NCI-H2081 (cell line): ENCODE results near the gene ZNF532.
A peak's percentile ranks its signal among the peaks of the same experiment; 100 is the strongest.
"Not testable (repeated sequence)": the region's sequence is repeated elsewhere in the genome, so short reads cannot be mapped to it uniquely, and the experiment has no call there.

ENCODE experiments used
- DNase-seq, 2 experiments: peaks; one replicate each; lab custom pipeline; 2025; lab: John Stamatoyannopoulos, UW

ZNF532 gene

DNA sequence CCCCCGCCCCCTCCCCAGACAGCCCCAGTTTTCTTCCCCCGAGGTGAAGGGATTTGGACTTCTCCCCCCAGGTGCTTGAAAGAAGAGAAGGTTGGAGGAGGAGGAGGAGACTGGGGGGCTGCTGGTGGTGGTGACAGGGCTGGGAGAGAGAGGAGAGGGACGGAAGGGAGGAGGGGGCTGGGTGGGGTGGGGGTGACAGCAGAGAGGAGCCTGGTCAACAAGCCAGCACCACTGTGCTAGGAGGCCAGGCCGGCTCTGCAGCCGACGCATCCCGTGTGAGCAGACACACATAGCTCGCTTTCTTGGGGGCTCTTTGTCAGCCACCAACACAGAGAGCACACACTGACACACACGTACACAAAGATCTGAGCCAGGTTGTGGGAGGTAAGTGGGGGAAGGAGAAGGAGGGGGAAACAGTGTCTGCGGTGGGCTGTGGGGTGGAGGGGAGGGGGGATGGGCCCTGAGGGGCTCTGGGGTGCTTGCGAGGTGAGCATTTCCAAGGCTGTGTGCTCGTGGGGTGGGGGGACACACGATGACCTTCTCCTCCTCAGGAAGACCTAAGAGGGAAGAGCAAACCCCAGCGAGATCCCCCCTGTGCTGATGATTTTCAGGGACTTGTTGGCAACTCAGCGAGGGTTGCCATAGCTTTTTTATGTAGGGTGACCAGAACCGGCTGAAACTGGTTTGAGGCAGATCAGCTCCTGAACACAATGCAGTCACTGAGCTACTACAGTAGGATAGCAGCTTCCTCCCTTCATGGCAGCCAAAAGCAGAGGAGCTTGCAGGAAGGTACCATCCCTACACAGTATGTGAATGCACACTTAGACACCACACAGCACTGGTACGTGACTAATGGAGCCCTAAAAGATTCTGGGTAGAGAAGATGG lies at the start of gene ZNF532:
ZNF532 (plus strand) TSS at position 732 of the 887 bp plus-strand sequence. CDS start 53,411 bp downstream, outside the sequence.
- peak; percentile 45 to 80 for DNase-seq

DNA sequence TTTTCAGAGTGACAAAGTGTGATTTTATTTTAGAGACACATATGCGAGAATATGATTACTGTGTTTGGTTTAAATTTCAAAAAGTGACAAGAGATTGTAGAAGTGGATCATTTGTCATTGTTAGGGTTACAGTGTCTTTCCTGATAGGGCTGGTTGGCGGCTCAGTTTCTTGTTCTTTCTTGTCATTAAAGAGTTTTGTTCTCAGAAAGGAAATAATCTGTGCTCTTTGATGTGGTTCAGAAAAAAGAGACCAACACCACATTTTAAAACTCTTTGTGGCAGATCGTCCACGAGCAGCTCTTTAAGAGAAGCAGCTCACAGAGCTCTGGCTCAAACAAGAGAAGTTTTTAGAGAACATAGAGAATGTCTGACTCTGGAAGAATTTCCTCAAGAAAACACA lies 45.6 kb upstream of the ZNF532 start:
- no peak for DNase-seq

- DNase-seq, result no peak
These were observed 44.4 kb upstream of the ZNF532 start for GRCh38 chr18:58820251-58820650.

GRCh38 chr18:58822944-58823343 lies 41.7 kb upstream of the ZNF532 start:
- DNase-seq, result no peak

GRCh38 chr18:58823412-58823811 lies 41.3 kb upstream of the ZNF532 start:
- no peak for DNase-seq

DNA sequence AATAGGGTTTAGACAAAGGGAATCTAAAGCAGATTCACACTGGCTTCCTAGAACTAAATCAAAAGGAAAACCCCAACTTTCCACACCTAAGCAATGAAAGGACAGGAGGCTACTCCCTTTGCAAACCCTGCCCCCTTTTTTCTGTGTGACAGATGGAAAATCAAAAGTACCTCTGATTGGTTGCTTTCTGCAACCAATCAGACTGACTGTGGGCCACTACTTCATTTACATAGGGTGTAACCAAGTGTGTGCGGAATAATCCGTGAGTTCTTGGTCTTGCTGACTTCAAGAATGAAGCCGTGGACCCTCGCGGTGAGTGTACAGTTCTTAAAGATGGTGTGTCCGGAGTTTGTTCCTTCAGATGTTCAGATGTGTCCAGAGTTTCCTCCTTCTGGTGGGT lies 37.8 kb upstream of the ZNF532 start:
- DNase-seq, result not testable (repeated sequence)

DNA sequence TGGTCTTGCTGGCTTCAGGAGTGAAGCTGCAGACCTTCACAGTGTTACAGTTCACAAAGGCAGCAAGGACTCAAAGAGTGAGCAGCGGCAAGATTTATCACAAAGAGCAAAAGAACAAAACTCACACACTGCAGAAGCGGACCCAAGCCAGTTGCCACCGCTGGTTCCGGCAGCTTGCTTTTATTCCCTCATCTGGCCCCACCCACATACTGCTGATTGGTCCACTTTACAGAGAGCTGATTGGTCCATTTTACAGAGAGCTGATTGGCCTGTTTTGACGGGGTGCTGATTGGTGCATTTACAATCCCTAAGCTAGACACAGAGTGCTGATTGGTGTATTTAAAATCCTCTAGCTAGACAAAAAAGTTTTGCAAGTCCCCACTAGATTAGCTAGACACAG lies 37.2 kb upstream of the ZNF532 start:
- DNase-seq, result no peak

GRCh38 chr18:58827886-58828285 lies 36.8 kb upstream of the ZNF532 start:
- DNase-seq, result no peak

DNA sequence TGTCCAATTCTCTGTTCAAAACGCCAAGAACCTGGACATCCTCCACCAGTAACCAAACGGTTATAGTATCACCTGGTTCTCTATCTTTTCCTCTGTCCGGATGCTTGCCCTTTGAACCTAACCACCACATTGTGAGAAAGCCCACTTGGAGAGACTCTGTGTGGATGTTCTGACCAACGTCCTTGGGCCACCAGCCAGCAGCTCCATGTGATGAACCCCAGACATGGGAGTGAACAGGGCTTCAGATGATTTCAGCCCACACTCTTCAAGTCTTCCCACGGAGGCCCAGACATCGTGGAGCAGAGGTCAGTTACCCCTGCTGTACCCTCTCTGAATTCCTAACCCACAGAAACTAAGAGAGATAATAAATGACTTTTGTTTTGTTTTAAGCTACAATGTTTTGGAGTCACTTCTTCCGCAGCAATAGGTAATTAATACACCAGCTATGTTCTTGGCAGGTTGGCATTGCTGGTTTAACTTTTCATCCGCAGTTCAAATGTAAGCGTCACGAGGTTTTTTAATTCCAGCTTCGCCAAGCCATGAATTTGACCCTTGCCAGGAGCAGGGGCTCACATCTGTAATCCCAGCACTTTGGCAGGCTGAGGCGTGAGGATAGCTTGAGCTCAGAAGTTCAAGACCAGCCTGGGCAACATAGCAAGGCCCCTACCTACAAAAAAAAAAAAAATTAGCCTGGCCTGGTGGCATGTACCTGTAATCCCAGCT lies 36.1 kb upstream of the ZNF532 start:
- DNase-seq, result no peak

DNA sequence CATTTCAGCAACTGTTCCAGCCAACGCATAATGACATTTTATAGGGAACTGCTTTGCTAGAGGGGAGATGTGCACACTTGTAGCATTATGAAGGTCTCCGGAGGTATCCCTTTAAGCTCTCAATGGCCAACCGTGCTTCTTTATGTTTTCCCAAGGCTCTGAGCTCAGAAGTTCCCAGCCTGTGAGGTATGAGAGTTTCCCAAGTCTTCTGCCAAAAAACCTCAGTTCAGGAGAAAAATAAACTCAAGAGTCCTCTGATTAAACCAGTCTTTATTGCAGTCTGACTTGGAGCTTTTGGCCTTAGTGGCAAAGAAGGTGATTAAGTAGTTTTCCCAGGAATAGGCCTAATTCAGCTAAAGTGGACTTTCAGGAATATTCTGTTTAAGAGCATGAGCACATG lies 35.4 kb upstream of the ZNF532 start:
- no peak for DNase-seq

DNA sequence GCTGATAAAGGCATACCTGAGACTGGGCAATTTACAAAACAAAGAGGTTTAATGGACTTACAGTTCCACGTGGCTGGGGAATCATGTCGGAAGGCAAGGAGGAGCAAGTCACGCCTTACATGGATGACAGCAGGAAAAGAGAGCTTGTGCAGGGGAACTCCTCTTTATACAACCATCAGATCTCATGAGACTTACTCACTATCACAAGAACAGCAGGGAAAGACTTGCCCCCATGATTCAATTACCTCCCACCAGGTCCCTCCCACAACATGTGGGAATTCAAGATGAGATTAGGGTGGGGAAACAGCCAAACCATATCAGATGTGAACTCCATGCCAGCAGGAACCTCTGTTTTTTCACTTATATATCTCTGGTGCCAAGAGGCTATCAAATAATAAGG lies 34.8 kb upstream of the ZNF532 start:
- not testable (repeated sequence) for DNase-seq

DNA sequence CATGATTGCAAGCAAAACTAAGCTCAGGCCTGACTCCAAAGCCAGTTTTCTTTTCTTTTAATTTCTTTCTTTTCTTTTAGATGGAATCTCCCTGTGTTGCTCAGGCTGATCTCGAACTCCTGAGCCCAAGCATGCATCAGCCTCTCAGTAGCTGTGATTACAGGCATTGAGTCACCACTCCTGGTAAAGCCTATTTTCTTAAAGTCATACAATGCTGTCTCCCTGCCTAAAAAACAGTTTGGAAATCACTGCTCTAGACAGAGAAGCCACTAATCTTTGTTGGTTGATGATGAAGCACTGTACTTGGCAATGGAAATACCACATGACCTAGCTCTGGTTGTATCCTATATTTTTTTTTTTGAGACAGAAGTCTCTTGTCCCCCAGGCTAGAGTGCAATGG lies 33.1 kb upstream of the ZNF532 start:
- no peak for DNase-seq

GRCh38 chr18:58838165-58838860 lies 26.4 kb upstream of the ZNF532 start:
- no peak for DNase-seq

GRCh38 chr18:58838946-58839345 lies 25.7 kb upstream of the ZNF532 start:
- DNase-seq, result no peak

DNA sequence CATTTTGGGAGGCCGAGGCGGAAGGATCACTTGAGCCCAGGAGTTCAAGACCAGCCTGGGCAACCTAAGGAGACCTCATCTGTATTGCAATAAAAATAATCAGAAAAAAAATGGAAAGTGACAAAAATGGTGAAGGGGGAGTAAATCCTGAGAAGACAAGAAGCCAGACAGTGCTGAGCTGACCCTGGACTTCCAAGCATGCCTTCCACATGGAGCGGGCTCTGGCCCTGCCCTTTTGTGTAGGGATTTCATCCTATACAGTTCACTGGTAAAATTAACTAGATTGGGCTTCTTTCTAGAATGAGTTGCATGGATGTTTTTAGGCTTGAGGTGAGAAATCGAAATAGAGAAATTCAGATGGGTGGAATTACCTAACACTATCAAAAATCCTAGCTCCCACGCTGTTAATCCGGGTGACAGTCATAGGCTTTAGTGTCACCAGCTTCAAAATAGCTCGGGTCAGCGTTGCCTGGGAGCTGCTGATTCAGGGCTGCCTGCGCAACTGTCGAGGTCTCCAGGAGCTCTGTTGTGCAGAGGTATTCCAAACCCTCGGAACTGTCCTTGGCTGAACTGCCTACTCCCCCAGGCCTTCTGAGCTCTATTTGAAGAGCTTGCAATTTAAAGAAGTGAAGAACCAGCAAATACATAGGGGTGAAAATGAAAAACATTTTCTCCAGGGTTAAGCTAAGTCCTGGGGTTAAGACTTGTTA lies 21.5 kb upstream of the ZNF532 start:
- DNase-seq, result no peak

DNA sequence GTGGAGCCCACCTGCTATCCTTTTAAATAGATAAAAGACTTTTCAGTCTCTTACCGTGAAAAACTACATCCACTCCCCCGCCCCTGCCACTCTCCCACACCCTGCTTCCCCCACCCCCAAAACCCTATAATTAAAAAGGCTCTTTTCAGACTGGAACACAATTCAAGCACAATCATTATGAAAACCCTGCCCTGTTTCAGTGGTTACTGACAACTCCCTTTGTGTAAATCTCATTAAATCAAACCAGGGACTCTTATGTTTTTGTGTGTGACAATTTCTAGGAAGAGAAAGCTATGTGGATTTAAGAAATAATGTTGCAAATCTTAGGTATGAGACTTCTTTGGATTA lies 21.0 kb upstream of the ZNF532 start:
- peak; percentile 14 to 33 for DNase-seq

DNA sequence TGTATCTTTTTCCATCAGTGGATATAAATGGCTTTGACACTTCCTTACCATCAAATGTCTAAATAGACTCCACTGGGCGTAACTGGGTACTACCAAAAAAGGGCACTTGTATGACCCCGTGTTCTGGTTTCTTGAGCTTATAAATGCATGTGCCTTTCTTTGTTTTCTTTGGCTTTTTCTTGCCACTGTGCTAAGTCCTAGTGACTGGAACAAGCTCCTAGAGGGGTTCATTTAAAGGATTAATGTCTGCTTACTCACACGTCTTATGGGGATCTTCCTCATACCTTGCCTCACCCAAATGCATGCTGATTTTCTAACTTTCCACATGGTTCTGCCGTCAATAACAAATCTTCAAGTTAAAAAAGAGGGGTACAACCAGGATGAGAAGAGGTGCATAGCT lies 19.8 kb upstream of the ZNF532 start:
- no peak for DNase-seq

DNA sequence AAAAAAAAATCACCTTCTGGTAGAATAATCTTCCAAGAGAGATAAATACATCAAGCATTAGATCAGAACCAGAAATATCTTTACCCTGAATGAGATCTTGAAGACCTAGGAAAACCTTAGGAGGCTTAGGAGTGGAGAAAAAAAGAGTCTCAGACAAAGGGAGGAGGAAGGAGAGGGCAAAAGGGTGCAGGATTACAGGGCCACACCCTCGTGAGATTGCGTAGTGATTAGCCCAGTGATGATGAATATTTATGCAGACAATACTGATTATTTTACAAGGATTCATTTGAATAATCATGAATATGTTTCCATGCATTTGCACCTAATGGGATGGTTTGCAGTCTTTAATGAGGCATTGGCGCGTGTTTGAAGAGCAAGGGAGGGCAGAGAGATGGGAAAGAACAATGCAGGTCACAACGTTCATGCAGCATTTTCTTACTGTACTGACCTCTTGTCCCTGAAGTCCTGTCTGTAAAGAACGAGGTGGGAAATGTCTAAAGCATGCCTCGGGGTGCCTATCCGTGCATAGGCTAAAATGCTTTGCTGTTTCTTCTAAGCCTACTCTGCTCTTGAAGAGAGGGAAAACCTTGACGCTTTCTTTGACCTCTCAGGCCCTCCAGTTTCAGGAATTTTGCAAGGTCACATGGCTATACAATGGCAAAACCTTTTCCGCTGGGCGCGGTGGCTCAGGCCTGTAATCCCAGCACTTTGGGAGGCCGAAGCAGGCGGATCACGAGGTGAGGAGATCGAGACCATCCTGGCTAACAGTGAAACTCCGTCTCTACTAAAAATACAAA lies 18.6 kb upstream of the ZNF532 start:
- no peak for DNase-seq

DNA sequence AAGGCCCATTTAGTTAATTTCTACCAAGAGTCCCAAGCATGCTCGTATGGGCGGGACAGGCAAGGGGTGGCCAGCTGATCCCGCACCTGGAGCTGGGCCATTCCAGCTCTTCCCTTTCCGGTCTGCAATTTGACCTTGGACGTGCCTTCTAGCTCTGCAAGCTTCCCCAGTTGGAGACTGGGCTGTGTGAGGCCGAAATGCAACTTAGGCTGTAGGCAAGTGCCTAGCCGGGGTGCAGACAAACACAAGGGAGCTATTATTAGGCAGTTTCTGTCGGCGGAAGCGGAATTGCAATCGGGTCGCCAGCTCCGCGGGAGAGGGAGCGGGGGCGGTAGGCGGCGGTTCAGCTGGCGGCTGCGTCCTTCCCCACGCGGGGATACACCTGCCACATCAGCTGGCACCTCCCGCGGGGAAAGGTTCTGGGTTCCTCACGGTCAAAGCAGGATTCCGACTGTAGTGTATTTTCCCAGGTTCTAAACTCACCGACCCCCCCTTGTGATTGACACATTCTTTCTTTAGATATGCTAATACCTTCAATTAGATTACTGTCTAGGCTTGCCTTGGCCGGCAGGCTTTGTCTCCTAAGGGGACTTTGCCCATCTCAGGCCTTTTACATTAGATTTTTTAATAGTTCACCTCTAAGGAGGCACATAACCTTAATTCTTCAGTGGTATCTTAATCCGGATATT lies 17.1 kb upstream of the ZNF532 start:
- no peak for DNase-seq

DNA sequence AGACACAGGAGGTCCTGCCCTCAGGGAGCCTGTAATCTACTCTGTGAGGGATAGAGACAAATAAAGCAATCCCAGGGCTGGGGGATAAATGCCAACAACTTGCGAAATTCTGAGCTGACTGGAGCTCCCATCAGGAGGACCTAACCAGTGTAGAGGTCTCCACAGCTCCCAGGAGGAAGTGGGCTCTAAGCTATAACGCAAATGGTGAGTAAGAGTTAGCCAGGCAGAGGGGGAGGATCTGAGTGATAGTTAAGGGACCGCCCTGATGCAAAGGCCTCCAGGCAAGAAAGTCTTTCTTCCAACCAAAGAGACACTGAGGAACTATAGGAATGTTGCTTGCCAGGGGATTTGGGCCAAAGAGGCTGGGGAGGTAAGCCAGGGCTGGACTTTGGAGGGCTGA lies 16.0 kb upstream of the ZNF532 start:
- DNase-seq, result no peak
